Activated T-helper 1 cell treated with anti-CD3 and anti-CD28 coated beads, Interleukin-2, amount 50 U/mL, for 16 hours (primary cell): ENCODE measurements around the gene CORO2A.
"Not testable (repeated sequence)": the region's sequence is repeated elsewhere in the genome, so short reads cannot be mapped to it uniquely, and the experiment has no call there.

Experiments
- DNase-seq, 2 donors: peaks; one replicate each; pipeline ENCODE4 v3.0.0-alpha.2; 2020; ENCODE audit warnings: low read depth in 1 of 2, low spot score in 1 of 2

Gene CORO2A

DNA sequence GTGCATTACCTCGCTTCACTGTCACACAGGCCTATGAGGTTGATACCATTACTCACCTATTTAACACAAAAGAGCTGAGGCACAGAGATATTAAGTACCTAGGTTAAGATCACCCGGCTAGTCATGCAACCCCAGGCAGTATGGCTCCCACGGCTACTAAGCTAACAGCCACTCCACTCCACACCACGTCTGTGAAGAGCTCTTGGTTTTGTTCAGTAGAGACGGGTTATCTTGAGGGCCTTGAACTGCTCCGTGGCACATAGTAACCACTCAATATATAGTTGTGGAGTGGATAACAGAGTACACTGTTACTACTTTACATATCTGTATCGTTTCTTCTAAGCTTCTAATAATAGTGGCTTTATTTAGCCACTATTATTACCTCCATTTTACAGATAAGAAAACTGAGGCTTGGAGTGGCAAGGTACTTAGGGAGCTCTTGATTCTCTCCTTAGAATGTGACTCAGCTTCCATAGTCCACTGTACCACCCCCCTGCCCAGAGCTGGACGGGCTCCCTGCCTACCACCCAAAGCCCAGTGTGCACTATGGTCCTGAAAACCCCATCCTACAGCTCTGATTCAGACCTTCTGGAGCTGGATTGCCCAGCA lies 1.0 kb upstream of the CORO2A start:
- DNase-seq = no peak

DNA sequence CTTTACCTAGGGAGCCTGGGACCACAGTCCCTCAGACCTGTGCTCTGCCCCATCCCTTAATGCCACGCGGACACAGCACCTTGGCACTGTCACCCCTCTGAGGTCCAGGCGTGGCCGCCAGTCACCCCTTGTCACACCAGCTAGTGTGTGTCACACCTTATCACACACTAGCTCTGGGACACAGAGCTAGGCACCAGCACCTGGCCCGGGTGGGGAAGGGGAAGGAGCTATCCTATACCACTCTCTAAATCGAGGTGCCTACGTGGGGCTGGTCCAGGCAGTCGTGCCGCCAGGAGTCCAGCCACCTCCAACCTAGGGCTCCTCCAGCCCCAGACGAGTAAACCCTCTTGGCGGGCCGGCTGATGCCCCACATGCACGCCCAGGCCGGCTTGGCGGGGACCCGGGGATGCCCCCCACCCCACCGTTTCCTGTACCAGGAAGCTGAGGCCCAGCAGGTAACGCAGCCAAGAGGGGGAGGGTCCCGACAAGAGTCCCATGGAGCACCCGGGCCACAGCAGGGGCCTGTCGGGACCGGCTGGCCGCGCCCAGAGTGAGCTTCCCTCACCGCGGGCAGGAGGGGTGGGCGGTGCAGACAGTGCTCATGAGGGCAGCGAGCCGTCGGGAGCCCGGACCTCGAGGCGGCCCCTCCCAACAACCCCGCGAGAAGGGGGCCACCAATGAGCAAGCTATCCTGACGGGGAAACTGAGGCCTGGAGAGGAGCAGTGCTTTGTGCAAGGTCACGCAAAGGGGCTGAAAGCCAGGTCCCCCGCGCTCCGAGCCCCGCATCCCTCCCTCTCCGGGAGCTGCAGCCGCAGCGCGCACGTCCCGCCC lies 550 bp downstream of the CORO2A start:
- DNase-seq = no peak

DNA sequence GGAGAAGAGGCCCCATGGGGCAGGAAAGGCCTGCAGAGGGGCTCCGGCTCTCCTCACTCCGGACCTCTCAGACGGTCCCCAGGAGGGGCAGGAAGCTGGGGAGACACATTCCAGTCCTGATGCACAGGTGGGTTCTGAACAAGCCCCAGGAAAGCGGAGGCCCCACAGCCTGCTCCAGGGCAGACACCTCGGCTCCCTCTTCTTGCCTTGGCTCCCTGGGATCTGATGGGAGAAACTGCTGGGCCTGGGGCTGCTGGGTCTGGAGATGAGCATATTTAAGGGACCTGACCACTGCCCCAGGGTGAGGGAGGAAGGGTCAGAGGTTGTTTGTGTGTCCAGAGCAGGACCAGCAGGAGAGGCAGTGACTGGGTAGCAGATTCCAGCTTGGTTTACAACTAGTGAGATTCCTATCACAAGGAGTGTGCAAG lies 1.2 kb downstream of the CORO2A start:
- no peak for DNase-seq

DNA sequence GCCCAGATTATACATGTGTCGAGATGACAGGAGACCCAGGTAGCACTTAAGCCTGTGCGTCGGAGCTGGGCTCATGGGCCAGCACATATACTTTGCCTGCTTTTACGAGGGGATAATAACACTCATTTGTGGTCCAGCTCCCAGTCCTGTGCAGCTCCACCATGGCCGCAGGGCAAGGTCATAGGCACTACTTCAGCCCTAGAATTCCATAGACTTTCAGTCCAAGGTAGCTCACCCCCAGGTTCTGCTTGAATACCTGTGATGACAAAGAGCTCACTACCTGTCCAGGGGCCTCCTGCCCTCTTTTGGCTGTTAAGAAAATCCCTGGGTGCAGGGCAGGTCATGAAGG lies 1.7 kb downstream of the CORO2A start:
- no peak for DNase-seq

DNA sequence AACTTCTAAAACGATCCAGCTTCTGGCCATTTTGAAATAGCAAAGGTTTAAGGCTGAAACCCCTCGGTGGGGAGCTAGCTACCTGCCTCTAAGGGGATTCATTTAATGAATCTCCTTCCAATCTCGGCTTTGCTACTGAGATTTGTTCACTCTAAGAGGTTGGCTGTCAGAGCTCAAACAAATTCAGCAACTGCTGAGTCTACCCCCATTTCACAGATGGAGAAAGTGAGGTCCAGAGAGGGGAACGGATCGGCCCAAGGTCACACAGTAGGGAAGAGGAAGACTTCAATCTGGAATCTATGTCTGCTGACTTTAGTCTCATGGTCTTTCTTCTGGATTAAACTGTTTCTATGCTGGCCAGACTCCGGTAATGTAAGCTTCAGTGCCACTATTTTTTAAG lies 3.0 kb downstream of the CORO2A start:
- no peak for DNase-seq

DNA sequence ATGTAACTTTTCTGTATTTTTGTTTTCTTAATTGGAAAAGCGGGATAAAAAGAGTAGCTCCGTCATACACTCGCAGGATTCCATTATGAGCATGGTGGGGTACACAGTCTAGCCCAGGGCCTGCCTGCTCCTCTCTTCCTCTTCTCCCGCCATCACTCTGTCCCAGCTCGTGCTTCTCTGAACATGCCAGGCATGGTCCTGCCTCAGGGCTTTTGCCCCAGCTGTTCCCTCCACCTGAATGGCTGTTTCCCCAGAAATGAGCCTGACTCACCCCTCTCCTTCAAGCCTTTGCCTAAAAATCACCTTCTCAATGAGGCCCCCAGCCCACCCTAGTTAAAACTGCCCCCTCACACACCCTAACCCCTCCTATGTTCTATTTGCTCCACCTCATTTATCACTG lies 4.5 kb downstream of the CORO2A start:
- no peak for DNase-seq

DNA sequence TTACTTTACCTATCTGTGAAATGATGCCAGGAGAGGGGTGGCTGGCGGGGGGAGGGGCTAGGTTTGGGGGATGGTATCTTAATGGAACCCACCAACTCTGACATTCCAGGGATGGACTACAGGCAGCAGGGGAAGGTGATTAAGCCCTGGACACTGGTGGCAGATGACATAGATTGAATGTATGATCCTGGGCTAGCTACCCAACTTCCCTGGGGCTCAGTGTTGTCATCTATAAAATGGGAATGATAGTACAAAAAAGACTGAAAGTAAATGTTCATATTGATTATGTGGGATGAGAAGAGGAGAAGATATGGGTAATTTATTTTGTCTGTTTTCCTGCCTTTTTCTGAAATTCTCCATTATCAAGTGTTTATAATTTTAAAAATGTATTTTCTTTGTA lies 6.2 kb downstream of the CORO2A start:
- no peak for DNase-seq

DNA sequence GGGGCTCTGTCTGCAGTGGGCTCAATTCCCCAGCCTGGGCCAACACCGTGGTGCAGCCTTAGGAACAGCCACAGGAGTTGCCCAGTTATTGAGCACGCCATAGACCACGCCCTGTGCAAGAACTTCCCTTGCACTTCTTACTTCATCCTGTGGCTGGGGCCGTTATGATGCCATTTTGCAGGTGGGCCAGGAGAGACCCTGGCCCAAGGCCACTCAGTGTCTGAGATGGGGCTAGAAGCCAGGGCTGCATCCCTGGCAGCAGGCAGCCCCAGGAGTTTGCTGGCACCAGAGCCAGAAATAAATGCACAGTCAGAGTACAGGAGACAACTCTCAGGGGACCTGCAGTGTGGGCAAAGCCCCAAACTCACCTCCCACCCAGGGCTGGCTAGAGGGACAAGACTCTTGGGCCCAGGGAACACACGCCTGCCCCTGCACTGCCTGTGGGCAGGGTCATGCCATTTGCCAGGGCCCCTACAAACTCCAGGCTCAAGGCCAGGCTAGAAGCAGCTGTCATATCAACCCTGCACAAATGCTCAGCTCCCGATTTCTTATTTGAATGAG lies 6.7 kb downstream of the CORO2A start:
- DNase-seq = no peak

DNA sequence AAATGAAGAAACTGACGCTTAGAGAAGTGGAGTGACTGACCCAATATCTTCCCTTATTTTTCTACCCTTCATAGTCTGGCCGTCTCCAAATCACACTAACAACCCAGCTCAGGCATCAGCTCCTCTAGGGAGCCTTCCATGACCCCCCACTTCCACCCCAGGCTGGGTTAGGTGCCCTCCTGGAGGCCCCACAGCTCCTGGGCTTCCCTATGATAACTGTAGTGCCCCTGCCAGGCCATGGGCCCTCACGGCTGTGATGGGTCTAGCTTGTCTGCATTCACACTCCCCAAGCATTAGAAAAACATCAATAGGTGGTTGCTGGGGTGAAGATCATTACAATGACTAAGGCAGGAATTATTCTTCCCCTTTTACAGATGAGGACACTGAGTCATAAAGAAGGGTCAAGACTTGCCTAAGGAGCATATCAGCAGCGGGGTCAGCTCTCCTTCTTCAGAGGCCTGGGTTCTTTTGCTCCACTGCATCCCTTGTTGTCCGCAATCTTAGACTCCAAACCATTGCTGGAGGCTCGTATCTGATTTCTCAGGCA lies 7.3 kb downstream of the CORO2A start:
- no peak for DNase-seq

DNA sequence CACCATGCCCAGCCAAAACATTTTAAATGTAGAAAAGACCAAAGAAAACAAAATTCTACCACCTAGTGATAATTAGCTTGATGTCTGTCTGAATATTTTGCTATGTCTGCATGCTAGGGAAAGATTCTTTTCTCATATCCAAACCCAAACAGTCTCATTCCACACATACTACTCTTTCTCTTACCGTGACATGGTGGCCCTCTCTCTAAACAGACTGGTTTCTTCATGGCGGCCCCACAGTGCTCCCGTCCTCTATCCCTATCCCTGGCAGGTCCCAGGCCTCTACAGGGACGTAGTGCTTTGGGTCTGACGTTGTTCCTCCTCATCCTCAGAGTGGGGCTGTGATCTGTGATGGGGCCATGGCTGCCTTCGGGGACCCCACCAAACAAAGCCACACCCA lies 8.1 kb downstream of the CORO2A start:
- no peak for DNase-seq

DNA sequence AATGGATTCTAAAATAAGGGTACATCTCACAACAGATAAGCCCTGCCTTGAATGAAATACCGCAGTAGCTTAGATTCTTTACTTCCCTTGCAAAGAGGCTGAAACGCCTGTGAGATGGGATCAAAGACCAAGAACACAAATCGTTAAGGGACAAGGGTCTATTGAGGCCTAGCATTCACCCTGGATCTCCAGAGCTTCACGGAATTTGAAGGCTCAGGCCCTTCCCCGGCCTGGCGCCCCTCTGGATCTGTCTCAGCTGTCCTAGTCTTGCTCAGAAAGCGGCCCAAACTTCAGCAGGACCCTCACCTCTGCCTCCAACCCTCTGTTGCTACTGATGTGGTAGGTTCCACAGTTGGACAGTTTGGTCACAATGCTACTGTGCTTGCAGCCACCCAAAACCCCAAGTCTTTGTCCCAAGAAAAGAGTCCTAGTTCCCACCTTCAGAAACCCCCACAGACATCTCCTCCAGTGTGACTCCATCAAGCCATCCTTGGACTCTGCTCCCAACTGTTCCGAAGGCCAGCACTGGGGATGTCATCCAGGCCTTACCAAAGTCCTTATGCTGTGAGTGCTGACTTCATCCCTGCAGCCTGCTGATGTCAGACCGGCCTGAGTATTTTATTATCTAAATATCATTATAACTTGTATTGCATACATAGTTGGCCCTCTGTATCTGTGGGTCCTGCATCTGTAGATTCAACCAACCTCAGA lies 9.4 kb downstream of the CORO2A start:
- DNase-seq = no peak

DNA sequence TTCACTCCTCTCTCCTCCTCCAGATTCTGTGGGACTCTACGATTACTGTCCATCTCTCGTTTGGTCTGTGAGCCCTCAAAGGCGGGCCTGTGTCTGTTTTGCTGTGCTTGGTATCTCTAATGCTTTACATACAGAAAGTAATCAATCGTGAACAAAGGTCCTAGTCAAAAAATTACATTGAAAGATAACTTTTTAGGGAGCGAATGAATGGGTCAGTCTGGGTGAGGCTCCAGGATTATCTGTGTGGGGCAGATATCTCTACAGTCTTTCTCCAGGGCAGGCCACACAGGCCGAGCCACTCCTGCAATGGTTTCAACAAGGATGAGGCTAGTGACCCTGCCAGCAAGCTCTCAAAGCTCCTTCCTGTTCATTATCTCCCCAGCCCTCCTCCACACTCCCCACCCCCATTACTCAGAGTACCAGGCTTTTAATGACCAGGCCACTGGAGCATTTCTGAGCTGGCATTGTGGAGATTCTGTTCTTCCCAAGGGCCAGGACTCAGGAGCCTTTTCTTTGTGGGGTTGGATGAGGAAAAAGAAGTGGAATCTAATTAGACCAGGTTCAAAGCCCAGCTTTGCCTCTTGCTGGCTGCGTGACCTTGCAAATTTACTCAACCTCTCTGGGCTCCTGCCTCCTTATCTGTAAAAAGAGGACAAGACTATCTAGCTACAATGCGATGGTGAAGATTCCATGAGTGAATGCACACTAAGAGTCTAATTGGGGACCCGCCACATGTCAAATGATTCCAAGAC lies 10.2 kb downstream of the CORO2A start:
- DNase-seq = no peak

DNA sequence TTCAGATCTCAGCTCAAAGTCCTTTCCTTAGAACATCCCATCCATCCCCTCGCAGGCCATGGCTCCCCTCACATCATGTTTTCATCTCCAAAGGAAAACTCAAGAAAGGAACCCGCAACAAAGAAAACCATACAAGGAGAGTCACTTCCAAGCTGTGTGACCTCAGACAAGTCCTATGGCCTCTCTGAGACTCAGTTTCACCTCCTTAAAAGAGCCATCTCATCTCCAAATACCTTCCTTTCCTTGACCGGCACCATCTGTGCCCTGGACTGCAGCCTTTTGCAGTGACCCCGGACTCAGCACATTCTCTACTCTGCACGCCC lies 10.7 kb downstream of the CORO2A start:
- DNase-seq = no peak

DNA sequence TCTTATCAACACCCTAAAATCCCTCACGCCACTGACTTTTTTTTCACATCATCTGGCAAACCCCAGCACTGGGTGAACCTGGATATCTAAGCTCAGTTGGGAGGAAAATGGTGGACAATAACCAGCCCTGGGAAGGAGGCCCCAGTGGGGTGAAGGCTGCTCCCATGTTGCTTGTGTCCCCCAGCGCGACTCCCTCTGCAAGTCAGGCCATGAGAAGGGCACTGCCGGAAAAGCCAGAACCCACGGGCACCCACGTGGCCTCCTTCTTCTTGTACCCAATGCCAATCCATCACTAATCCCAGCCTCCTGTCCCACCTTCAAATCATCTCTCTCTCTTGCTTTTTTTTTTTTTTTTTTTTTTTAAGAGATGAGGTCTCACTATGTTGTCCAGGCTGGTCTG lies 11.4 kb downstream of the CORO2A start:
- no peak for DNase-seq

DNA sequence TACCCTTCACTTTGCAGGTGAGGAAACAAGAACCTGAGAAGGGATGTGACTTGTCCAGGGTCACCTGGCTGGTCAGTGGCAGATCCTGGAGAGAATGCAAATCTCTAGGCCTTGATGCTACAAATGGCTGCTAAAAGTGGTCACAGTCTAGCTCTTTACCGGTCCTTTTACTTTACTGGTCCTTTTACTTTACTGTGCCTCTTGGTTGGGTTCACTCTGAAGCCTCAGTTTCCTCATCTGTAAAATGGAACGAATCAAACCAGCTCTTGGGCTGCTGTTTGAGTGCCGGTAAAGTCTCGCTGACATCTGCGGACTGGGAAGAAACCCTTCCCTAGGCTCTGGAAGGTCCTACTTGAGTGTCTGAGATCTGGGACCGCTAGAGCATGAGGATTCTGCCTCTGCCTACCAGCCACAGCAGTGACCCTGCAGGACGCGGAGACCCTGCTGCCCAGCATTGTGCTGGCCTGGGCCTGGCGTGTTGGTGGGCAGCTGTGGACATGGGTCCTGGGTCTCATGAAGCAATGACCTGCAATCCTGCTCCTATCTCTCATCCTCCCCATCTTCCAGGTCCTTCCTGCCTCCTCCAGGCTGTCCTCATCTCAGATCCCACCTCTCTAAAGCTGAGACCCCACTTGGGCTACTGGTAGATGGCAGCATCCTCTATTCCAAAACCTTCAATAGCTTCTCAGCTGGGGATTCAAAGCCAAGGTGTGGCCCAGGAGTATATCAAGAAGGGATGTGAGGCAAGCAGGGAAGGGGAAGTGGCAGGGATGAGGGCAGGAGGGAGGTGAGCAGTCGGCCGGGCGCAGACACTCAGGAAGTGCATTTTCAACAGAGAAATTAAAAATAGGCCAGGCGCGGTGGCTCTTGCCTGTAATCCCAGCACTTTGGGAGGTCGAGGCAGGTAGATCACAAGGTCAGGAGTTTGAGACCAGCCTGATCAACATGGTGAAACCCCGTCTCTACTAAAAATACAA lies 13.3 kb downstream of the CORO2A start:
- DNase-seq = no peak

DNA sequence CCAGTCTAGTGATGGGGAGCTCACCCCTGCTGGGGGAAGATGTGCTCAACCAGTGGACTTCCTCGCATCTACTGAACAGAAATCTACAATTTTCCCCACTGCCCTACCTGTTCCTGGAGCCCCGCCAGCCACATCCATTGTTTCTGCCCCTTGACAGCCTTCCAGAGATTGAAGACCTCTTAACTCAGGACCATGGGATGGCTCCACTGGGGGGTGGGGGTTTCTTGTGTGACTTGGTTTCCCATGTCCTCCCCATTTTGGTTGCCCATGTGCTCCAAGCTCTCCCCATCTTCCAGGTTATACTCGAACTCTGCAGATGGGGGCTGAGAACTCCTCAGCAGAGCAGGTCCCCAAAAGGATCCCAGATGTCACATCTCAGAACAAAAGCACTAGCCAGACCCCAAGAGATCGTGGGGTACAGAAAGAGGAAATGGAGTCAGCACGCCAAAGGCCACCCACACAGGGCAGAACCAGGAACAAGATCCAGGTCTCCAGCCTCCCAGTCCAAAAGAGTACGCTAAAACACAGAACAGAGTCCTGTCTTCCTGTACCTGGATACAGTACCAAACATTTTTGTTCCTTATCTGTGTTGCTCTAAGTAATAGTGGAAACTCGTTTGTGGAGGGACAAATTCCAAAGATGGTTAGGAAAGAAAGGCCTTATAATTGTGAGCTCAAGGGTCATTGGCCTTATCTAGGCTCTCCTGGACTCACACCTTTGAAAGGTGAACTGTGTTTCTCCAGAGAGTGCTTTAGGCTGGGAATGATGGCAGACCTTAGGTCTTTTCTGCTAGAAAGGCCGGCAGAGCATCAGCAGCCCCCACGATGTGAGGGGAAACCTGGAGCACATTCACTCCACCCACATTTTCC lies 15.8 kb downstream of the CORO2A start:
- DNase-seq = no peak

DNA sequence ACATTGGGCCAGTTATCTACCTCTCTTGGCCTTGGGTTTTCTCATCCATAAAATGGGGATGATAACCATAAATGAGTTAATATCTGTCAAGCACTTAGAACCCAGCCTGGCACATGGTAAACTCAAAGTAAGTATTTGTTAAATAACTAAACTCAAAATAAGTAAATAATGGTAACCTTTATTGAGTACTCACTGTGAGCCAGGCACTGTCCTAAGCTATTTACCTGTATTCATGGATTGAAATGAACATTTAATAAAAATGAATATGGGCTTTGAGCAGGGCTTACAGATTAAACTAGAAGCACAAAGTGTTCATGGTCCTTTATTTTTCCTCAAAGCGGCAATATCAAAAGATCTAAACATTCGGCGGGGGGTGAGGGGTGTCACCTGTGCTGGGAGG lies 16.7 kb downstream of the CORO2A start:
- no peak for DNase-seq

DNA sequence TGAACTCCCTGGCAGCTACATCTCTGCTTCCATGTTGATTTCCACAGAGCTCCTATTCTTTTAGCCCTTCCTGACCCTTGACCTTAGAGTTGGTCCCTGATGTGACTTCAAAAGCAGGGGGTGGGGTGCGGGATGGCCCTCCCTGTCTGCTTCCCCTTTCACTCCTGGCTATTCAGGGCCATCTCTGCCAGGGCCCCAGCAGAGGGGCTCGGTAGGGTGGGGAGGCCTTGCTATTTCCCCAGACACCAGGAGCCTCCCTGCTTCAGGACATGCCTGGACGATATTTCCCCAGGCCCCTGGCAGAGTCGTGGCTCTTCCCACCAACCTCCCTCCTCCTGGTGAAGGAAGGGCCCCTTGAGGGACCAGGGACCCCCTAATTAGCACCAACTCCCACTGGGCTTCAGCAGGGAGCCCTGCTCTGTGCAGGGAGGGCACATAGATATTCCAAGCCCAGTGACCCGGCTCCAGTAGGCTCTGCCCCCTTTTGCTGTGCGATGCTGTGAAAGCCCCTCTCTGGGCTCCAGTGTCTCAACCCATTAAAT lies 17.3 kb downstream of the CORO2A start:
- DNase-seq = no peak

DNA sequence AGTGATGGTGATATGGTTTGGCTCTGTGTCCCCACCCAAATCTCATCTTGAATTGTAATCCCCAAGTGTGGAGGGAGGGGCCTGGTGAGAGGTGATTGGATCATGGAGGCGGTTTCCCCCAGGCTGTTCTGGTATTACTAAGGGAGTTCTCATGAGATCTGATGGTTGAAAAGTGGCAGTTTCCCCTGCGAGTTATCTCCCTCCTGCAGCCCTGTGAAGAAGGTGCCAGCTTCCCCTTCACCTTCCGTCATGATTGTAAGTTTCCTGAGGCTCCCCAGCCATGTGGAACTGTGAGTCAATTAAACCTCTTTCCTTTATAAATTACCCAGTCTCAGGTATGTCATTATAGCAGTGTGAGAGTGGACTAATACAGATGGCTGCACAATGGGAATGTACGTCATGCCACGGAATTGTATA lies 17.9 kb downstream of the CORO2A start:
- DNase-seq = not testable (repeated sequence)
